ENCODE measurements around the gene ZNF215. TPM values are rescaled to one million over a fixed set of nuclear protein-coding genes. Genes with fewer than 3 reads are reported as not detected.

ZNF215 gene
- total and polyA plus RNA-seq, 2 of the 8 experiments (the other 6 are each of a cell fraction or from before 2014, with no cell fraction given): 6.4 to 17.9 TPM

DNA sequence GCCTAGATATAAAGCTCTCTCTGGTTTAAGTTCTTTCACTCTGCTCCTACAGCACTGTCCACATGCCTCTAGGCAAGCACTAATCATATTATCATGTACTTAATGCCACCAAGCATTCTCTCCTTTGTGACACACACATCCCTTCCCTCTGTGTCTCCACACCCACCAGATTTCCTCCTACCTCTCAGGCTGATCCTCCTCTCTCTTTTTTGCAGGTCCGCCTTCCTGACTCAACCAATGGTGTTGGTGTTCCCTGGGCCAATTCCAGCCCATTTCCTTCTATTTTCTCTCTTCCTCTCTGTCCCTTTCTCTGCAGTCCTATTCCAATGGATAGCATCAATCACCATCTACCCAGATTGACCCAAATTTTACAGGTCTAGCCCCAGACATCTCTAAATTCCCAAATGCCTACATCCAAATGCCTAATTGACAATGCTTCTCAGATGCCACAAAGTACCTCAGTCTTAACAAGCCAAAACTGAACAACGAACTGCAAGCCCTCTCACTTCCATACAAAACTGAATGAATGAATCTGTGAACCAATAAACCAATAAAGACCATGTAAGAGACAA is 504 bp upstream of the ZNF215 start:
- no peaks in the 10 kb centered on the region for H3K9me3 ChIP-seq (ENCODE audit: insufficient read depth in 2 of 2, low read depth in 1 of 2, low read length in 1 of 2)
- H3K23ac ChIP-seq (ENCODE audit: insufficient read length): no peak overlapping the region
- TF ChIP-seq KDM4A (IDR thresholded peaks at IDR 0.05; ENCODE audit: low read depth, low read length, severe bottlenecking) (peak; percentile 2), PHF8 (conservative IDR thresholded peaks at IDR 0.05; ENCODE audit: low read depth, low read length) (no peak)
- H3K23me2 ChIP-seq (ENCODE audit: low read depth, low read length): peaks cover 7% of the 10 kb centered on the region; the same call in 1 of the 2 replicates
- DNase-seq (ENCODE audit: low read depth in 1 of 2, low spot score in 2 of 2) (no peak), FAIRE-seq (no peak)
- no peak overlapping the region for H2BK120ac ChIP-seq (replicated peaks; ENCODE audit: low read depth, low read length)
- H2AK5ac ChIP-seq (ENCODE audit: low read depth, low read length): no peak overlapping the region
- no peaks in the 10 kb centered on the region for H3K79me1 ChIP-seq (ENCODE audit: low read depth, low read length)
- no peak overlapping the region for H4K91ac ChIP-seq (replicated peaks; ENCODE audit: insufficient read length, low read length)
- no peak overlapping the region for H2BK12ac ChIP-seq (ENCODE audit: low read depth, low read length)
- H3K14ac ChIP-seq (ENCODE audit: insufficient read length): no peak overlapping the region
- H3K56ac ChIP-seq (replicated peaks; ENCODE audit: insufficient read length, low read depth, low read length): no peak overlapping the region
- peak overlapping the region; percentile 97 for H2AFZ ChIP-seq (ENCODE audit: low read length)
- no peak overlapping the region for H4K5ac ChIP-seq (ENCODE audit: insufficient read length, low read depth, low read length)
- H3K79me2 ChIP-seq (ENCODE audit: control insufficient read depth in 1 of 2, insufficient read depth in 2 of 2, low read length in 2 of 2): peaks cover 0 to 32% of the 10 kb centered on the region in 2 experiments; a peak in 2 of 4 replicates
- H3K4me3 ChIP-seq (ENCODE audit: extremely low read depth in 1 of 4, insufficient read depth in 2 of 4, low read depth in 3 of 4, low read length in 4 of 4): peak overlapping the region; percentile 58 to 99 (median 96)
- CTCF ChIA-PET (ENCODE audit: partially characterized antibody): interaction anchor here (0.7 to 1.9 kb wide), 3 partner anchors 30 to 171 kb away, joined by 3 to 5 read pairs (median 3); no protein-coding TSS in a partner anchor
- 0 out of 8 replicates have a peak, but pooled peaks cover 0 to 2% (median 0%) of the 10 kb centered on the region in 4 experiments for H3K36me3 ChIP-seq (ENCODE audit: control insufficient read depth in 2 of 4, insufficient read depth in 4 of 4, low read length in 3 of 4)
- no peaks in the 10 kb centered on the region for H3K27me3 ChIP-seq (replicated peaks in 1 of 4; ENCODE audit: control insufficient read depth in 3 of 4, extremely low read depth in 1 of 4, insufficient read depth in 3 of 4, low read length in 3 of 4)
- H3K4ac ChIP-seq (replicated peaks; ENCODE audit: insufficient read length, low read depth, low read length): no peak overlapping the region
- H3K18ac ChIP-seq (ENCODE audit: extremely low read depth, low read length): peak overlapping the region; percentile 51; the same call in 1 of the 2 replicates
- WGBS, 2 experiments (ENCODE audit: extremely low coverage in 1 of 2, insufficient coverage in 1 of 2, insufficient read length in 1 of 2, insufficient replicate concordance in 2 of 2, low coverage in 1 of 2, low lambda C conversion rate in 2 of 2, missing lambda C conversion rate in 1 of 2): 62% methylated on average over 2 of the region's 2 CpGs; no CpG with 5 or more reads in 1 of the 2 experiments
- no peaks in the 10 kb centered on the region for H4K20me1 ChIP-seq (replicated peaks in 1 of 2; ENCODE audit: control insufficient read depth in 1 of 2, insufficient read depth in 2 of 2, low read length in 2 of 2)
- H2BK5ac ChIP-seq (ENCODE audit: low read depth, low read length): peak overlapping the region; percentile 67; the same call in 1 of the 2 replicates
- no peak overlapping the region for H2BK20ac ChIP-seq (ENCODE audit: low read length)
- peak overlapping the region; percentile 4; the same call in 1 of the 2 replicates for H3K27ac ChIP-seq (ENCODE audit: low read depth, low read length)
- peak overlapping the region; percentile 48; the same call in 1 of the 2 replicates for H2BK15ac ChIP-seq (ENCODE audit: low read length)
- H3K9ac ChIP-seq (replicated peaks in 1 of 4; ENCODE audit: extremely low read depth in 1 of 4, low read depth in 3 of 4, low read length in 3 of 4): peak overlapping the region in 1 of 4 experiments; percentile 50; a peak in 2 of 7 replicates
- POLR2A ChIA-PET (ENCODE audit: partially characterized antibody): interaction anchor here (1.0 to 1.1 kb wide), 2 partner anchors 36 to 95 kb away, joined by 3 to 4 read pairs; partner anchors contain the start of gene NLRP14
- H3K4me2 ChIP-seq (ENCODE audit: insufficient read depth in 1 of 2, low read depth in 2 of 2, low read length in 2 of 2): peak overlapping the region; percentile 70 to 98
- no peak overlapping the region for H4K8ac ChIP-seq (ENCODE audit: extremely low read depth, insufficient read depth, low read length)
- H3K4me1 ChIP-seq (replicated peaks in 1 of 4; ENCODE audit: control insufficient read depth in 3 of 4, insufficient read depth in 4 of 4, low read length in 3 of 4): peaks cover 2 to 10% (median 7%) of the 10 kb centered on the region in 4 experiments; a peak in 5 of 7 replicates

Data from H1 (cell line).